Measurements from ENCODE around the gene MYO9A.

- TF ChIP-seq, protein P1, sequence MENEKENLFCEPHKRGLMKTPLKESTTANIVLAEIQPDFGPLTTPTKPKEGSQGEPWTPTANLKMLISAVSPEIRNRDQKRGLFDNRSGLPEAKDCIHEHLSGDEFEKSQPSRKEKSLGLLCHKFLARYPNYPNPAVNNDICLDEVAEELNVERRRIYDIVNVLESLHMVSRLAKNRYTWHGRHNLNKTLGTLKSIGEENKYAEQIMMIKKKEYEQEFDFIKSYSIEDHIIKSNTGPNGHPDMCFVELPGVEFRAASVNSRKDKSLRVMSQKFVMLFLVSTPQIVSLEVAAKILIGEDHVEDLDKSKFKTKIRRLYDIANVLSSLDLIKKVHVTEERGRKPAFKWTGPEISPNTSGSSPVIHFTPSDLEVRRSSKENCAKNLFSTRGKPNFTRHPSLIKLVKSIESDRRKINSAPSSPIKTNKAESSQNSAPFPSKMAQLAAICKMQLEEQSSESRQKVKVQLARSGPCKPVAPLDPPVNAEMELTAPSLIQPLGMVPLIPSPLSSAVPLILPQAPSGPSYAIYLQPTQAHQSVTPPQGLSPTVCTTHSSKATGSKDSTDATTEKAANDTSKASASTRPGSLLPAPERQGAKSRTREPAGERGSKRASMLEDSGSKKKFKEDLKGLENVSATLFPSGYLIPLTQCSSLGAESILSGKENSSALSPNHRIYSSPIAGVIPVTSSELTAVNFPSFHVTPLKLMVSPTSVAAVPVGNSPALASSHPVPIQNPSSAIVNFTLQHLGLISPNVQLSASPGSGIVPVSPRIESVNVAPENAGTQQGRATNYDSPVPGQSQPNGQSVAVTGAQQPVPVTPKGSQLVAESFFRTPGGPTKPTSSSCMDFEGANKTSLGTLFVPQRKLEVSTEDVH (IDR thresholded peaks at IDR 0.05; ENCODE audit: low read depth, partially characterized antibody) = no peak
- TF ChIP-seq, protein P2, sequence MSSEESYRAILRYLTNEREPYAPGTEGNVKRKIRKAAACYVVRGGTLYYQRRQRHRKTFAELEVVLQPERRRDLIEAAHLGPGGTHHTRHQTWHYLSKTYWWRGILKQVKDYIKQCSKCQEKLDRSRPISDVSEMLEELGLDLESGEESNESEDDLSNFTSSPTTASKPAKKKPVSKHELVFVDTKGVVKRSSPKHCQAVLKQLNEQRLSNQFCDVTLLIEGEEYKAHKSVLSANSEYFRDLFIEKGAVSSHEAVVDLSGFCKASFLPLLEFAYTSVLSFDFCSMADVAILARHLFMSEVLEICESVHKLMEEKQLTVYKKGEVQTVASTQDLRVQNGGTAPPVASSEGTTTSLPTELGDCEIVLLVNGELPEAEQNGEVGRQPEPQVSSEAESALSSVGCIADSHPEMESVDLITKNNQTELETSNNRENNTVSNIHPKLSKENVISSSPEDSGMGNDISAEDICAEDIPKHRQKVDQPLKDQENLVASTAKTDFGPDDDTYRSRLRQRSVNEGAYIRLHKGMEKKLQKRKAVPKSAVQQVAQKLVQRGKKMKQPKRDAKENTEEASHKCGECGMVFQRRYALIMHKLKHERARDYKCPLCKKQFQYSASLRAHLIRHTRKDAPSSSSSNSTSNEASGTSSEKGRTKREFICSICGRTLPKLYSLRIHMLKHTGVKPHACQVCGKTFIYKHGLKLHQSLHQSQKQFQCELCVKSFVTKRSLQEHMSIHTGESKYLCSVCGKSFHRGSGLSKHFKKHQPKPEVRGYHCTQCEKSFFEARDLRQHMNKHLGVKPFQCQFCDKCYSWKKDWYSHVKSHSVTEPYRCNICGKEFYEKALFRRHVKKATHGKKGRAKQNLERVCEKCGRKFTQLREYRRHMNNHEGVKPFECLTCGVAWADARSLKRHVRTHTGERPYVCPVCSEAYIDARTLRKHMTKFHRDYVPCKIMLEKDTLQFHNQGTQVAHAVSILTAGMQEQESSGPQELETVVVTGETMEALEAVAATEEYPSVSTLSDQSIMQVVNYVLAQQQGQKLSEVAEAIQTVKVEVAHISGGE (CRISPR knock-in tag; IDR thresholded peaks at IDR 0.05) = no peak
These were observed 308.6 kb downstream of the MYO9A start for GRCh38 chr15:71809346-71809745.

All from GM12878 (cell line).